Tibial nerve (tissue), 4 donors: Measurements from ENCODE around the gene CLPTM1.

Source experiments
- EP300 ChIP-seq, 2 donors: sonication (generic); formaldehyde crosslinking; IDR thresholded peaks; one replicate each; pipeline ENCODE4 v1.6.1; 2017; ENCODE audit warnings: antibody characterized with exemption in 2 of 2, mild to moderate bottlenecking in 1 of 2
- POLR2A ChIP-seq, 2 donors: fragments of 450-650 bp; IDR thresholded peaks; one replicate each; pipeline ENCODE4 v1.6.1; 2017; ENCODE audit warnings: antibody characterized with exemption in 2 of 2, mild to moderate bottlenecking in 2 of 2, moderate library complexity in 2 of 2
- TF ChIP-seq, protein P1 (sequence below), 5 experiments: fragments of 200-600 bp in 3 of 5; fragments of 450-650 bp in 2 of 5; sonication (generic) in 3 of 5; IDR thresholded peaks; one replicate each; pipeline ENCODE4 v1.5.1; 2016 to 2019; ENCODE audit warnings: antibody characterized with exemption in 5 of 5, mild to moderate bottlenecking in 3 of 5, moderate library complexity in 2 of 5

DNA sequence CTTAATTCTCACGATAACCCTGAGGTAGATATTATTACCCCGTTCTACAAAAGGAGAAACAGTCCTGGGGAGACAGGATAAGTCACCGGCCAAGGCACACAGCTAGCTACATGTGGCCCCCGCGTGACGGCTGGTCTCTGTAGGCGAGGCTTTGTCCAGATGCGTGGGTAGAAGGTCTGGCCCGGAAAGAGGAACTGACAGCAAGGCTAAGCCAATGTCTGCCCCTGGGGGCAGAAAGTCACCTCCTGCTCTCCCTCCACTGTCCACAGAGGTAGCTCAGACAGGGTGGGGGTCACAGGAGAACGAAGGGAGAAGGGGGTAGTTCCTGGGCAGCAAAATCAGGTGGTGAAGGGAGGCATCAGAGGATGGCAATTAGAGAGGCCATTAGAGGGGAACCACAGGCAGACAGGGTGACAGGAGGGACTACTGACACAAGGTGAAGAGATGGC lies 11.4 kb upstream of the CLPTM1 start:
- TF ChIP-seq, protein P1, sequence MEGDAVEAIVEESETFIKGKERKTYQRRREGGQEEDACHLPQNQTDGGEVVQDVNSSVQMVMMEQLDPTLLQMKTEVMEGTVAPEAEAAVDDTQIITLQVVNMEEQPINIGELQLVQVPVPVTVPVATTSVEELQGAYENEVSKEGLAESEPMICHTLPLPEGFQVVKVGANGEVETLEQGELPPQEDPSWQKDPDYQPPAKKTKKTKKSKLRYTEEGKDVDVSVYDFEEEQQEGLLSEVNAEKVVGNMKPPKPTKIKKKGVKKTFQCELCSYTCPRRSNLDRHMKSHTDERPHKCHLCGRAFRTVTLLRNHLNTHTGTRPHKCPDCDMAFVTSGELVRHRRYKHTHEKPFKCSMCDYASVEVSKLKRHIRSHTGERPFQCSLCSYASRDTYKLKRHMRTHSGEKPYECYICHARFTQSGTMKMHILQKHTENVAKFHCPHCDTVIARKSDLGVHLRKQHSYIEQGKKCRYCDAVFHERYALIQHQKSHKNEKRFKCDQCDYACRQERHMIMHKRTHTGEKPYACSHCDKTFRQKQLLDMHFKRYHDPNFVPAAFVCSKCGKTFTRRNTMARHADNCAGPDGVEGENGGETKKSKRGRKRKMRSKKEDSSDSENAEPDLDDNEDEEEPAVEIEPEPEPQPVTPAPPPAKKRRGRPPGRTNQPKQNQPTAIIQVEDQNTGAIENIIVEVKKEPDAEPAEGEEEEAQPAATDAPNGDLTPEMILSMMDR (IDR thresholded peaks at IDR 0.05), result no peak
- no peak for TF ChIP-seq POLR2A (IDR thresholded peaks at IDR 0.05)
- no peak for TF ChIP-seq EP300 (IDR thresholded peaks at IDR 0.05)
